Stomach (tissue), 9 donors: ENCODE results near the gene CPLANE1. TPM values are rescaled to one million over a fixed set of nuclear protein-coding genes. Genes with fewer than 3 reads are reported as not detected.

Experiments
- DNase-seq, 2 donors: peaks; one replicate each; pipeline versions ENCODE4 v3.0.0 to v3.0.0-alpha.2; 2013 to 2019
- H3K27ac ChIP-seq, 5 donors: fragments of 200-600 bp in 4 of 5; sonication (generic) in 4 of 5; one replicate each; pipeline ENCODE4 v1.5.1; 2013 to 2019; ENCODE audit warnings: mild to moderate bottlenecking in 1 of 5, moderate library complexity in 1 of 5
- H3K27me3 ChIP-seq, 3 donors: fragments of 200-600 bp; sonication (generic); one replicate each; pipeline ENCODE4 v1.5.1; 2017 to 2019; ENCODE audit warnings: mixed run types in 1 of 3
- H3K36me3 ChIP-seq, 4 donors: fragments of 200-600 bp; sonication (generic); 1 replicate in 3 of 4; 2 replicates in 1 of 4; pipeline ENCODE4 v1.5.1; 2016 to 2019
- H3K4me1 ChIP-seq, 4 donors: fragments of 200-600 bp; sonication (generic); one replicate each; pipeline ENCODE4 v1.5.1; 2016 to 2019
- H3K4me3 ChIP-seq, 4 donors: fragments of 200-600 bp; sonication (generic) in 3 of 4; one replicate each; pipeline ENCODE4 v1.5.1; 2016 to 2019; ENCODE audit warnings: mild to moderate bottlenecking in 1 of 4
- H3K9me3 ChIP-seq, 4 donors: fragments of 200-600 bp; sonication (generic); one replicate each; pipeline ENCODE4 v1.5.1; 2016 to 2019
- CTCF ChIP-seq, 7 experiments: fragments of 450-650 bp in 4 of 7; fragments of 200-600 bp in 3 of 7; sonication (generic) in 3 of 7; IDR thresholded peaks; one replicate each; pipeline ENCODE4 v1.5.1; 2016 to 2019; ENCODE audit warnings: antibody characterized with exemption in 7 of 7, control low read depth in 2 of 7, mild to moderate bottlenecking in 1 of 7
- EP300 ChIP-seq: sonication (generic); formaldehyde crosslinking; IDR thresholded peaks from one replicate; pipeline ENCODE4 v1.6.1; 2017; ENCODE audit warnings: antibody characterized with exemption
- POLR2A ChIP-seq, 4 donors: fragments of 450-650 bp; IDR thresholded peaks; one replicate each; pipeline ENCODE4 v1.6.1; 2016; ENCODE audit warnings: antibody characterized with exemption in 4 of 4, control low read depth in 2 of 4, mild to moderate bottlenecking in 1 of 4, moderate library complexity in 1 of 4
- POLR2AphosphoS5 ChIP-seq, 3 donors: sonication (generic); formaldehyde crosslinking; IDR thresholded peaks; one replicate each; pipeline ENCODE4 v1.6.1; 2016; ENCODE audit warnings: antibody characterized with exemption in 3 of 3
- WGBS, 5 donors: extraction: QIAGEN DNeasy Blood & Tissue Kit in 3 of 5; methylation state at CpG; one replicate each; pipeline versions ENCODE4 v1.1.5 to v1.1.7; 2013 to 2018; 5-methylcytosine and 5-hydroxymethylcytosine counted together
- intact Hi-C: fragments of 100-400 bp; cut with DNase I; formaldehyde crosslinking; loops from one replicate; pipeline ENCODE4 v1.15.1; 2023; ENCODE audit warnings: low total_unique reads
- polyA plus RNA-seq, 3 donors: library from polyadenylated mRNA; stranded (reverse); fragments of 200-250 nt; gene quantifications; one replicate each; pipeline ENCODE4 v1.2.3, GENCODE V29; 2013
- total RNA-seq, 5 donors: library from RNA; depleted of rRNA; stranded (reverse); fragments of >200 nt; gene quantifications; one replicate each; pipeline versions ENCODE4 v1.1.0 to v1.2.3, GENCODE V29; 2014 to 2016
- donor health status: healthy with polysubstance abuse.
- donor health status: Bipolar disorder and iron deficiency.
- donor health status: healthy.

The CPLANE1 gene
- total and polyA plus RNA-seq, 8 donors, result 1.2 to 53.2 (median 13.3) TPM

GRCh38 chr5:37166197-37166596 is 83.0 kb downstream of the CPLANE1 start:
- 42 to 74% (median 55%) methylated on average over 3 of the region's 3 CpGs for WGBS, 5 donors
- Histone ChIP-seq H3K9me3 (no peaks in the 10 kb centered on the region), H3K4me1 (peaks cover 0 to 7% (median 0%) of the 10 kb centered on the region in 4 donors), H3K4me3 (no peak overlapping the region), H3K36me3 (peaks cover 24 to 62% (median 48%) of the 10 kb centered on the region in 4 donors), H3K27ac (no peak overlapping the region), H3K27me3 (no peaks in the 10 kb centered on the region)
- no peak for DNase-seq
- intact Hi-C loops, result no loop called here
- TF ChIP-seq POLR2AphosphoS5 (IDR thresholded peaks at IDR 0.05) (no peak), EP300 (no peak), POLR2A (IDR thresholded peaks at IDR 0.05) (no peak), CTCF (IDR thresholded peaks at IDR 0.05) (no peak)

- TF ChIP-seq EP300 (no peak), POLR2A (IDR thresholded peaks at IDR 0.05) (no peak), POLR2AphosphoS5 (IDR thresholded peaks at IDR 0.05) (no peak), CTCF (IDR thresholded peaks at IDR 0.05) (no peak)
- Histone ChIP-seq H3K4me3 (no peak overlapping the region), H3K9me3 (no peaks in the 10 kb centered on the region), H3K27me3 (no peaks in the 10 kb centered on the region), H3K4me1 (peaks cover 0 to 7% (median 0%) of the 10 kb centered on the region in 4 donors), H3K27ac (no peak overlapping the region), H3K36me3 (peaks cover 20 to 57% (median 43%) of the 10 kb centered on the region in 4 donors)
- 33 to 68% (median 44%) methylated on average over 1 of the region's 1 CpG for WGBS, 5 donors
- peak in 1 of 2 donors; percentile 37 for DNase-seq
- intact Hi-C loops, result no loop called here
Measured at GRCh38 chr5:37165761-37166160, 83.4 kb downstream of the CPLANE1 start.

GRCh38 chr5:37153661-37154060 is 95.5 kb downstream of the CPLANE1 start:
- no peaks in the 10 kb centered on the region for H3K4me1 ChIP-seq
- no peak overlapping the region for H3K27ac ChIP-seq
- no peaks in the 10 kb centered on the region for H3K9me3 ChIP-seq
- no peak overlapping the region for H3K4me3 ChIP-seq
- H3K27me3 ChIP-seq, result no peaks in the 10 kb centered on the region
- H3K36me3 ChIP-seq, result peaks cover 28 to 91% (median 87%) of the 10 kb centered on the region in 4 donors
- no peak for DNase-seq
- TF ChIP-seq CTCF (IDR thresholded peaks at IDR 0.05) (no peak), POLR2AphosphoS5 (IDR thresholded peaks at IDR 0.05) (no peak), EP300 (no peak), POLR2A (IDR thresholded peaks at IDR 0.05) (no peak)
- WGBS, 5 donors, result 91 to 93% (median 93%) methylated on average over 3 of the region's 3 CpGs
- intact Hi-C loops, result no loop called here

GRCh38 chr5:37146896-37147295 is 102.3 kb downstream of the CPLANE1 start:
- Histone ChIP-seq H3K4me1 (no peaks in the 10 kb centered on the region), H3K27me3 (no peaks in the 10 kb centered on the region), H3K36me3 (peaks cover 12 to 96% (median 69%) of the 10 kb centered on the region in 4 donors), H3K9me3 (peaks cover 0 to 10% (median 4%) of the 10 kb centered on the region in 4 donors), H3K4me3 (no peak overlapping the region), H3K27ac (no peak overlapping the region)
- TF ChIP-seq EP300 (no peak), CTCF (IDR thresholded peaks at IDR 0.05) (no peak), POLR2A (IDR thresholded peaks at IDR 0.05) (no peak), POLR2AphosphoS5 (IDR thresholded peaks at IDR 0.05) (no peak)
- WGBS, 5 donors, result 91 to 100% (median 97%) methylated on average over 1 of the region's 1 CpG
- DNase-seq, result no peak
- intact Hi-C loops, result no loop called here
